ENCODE results near the gene ZNF587. TPM values are rescaled to one million over a fixed set of nuclear protein-coding genes. Genes with fewer than 3 reads are reported as not detected.

Gene ZNF587
- total and polyA plus RNA-seq, 2 of the 8 experiments (the other 6 are each of a cell fraction or from before 2014, with no cell fraction given) = 18.1 to 42.1 TPM

DNA sequence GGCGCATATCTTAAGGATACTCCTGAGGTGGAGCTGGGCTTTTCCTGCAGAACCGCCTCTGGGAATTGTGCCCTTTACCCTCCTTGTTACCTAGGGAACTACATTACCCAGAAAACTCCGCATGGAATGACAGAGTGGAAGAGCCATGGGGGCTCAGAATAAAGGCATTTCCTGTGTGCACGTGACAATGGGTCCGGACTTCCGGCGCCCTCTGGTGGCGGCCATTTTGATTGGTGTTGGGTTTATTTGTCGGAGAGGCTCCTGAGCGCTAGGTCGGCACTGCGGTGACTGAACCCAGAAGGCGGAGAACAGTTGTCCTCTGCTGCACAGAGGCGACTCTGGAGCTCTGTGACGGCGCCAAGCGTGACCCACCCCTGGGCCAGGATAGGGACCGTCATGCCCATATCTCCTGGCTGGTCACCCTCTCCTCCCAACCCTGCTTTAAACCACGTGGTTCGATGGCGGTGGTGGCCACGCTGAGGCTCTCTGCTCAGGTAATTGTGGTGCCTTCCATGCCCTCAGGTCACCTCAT, 19.5 kb upstream of the ZNF587 start, which contains the start of gene ZNF587B (continued):
- TF ChIP-seq RNF2 (IDR thresholded peaks at IDR 0.05; ENCODE audit: borderline replicate concordance, low read depth, low read length, missing control alignments, poor library complexity, severe bottlenecking) = no peak
- TF ChIP-seq TBP (IDR thresholded peaks at IDR 0.05; ENCODE audit: low read depth, low read length) = peak; percentile 83; the same call in 1 of the 2 replicates
- TF ChIP-seq ZNF274 (IDR thresholded peaks at IDR 0.05; ENCODE audit: borderline replicate concordance, extremely low read depth, low read length) = no peak
- no peak for TF ChIP-seq SP1 (IDR thresholded peaks at IDR 0.05; ENCODE audit: low read depth, low read length)
- TF ChIP-seq TAF1 (IDR thresholded peaks at IDR 0.05; ENCODE audit: low read depth, low read length) = peak; percentile 95
- TF ChIP-seq HDAC6 (IDR thresholded peaks at IDR 0.05; ENCODE audit: low read depth, low read length) = no peak
- peak; percentile 77; the same call in 1 of the 2 replicates for TF ChIP-seq PHF8 (conservative IDR thresholded peaks at IDR 0.05; ENCODE audit: low read depth, low read length)
- no peak for TF ChIP-seq NANOG (IDR thresholded peaks at IDR 0.05; ENCODE audit: insufficient read depth, low read depth, low read length, poor library complexity, severe bottlenecking)
- no peak for TF ChIP-seq ASH2L (IDR thresholded peaks at IDR 0.05; ENCODE audit: low read length)
- TF ChIP-seq, protein P1, sequence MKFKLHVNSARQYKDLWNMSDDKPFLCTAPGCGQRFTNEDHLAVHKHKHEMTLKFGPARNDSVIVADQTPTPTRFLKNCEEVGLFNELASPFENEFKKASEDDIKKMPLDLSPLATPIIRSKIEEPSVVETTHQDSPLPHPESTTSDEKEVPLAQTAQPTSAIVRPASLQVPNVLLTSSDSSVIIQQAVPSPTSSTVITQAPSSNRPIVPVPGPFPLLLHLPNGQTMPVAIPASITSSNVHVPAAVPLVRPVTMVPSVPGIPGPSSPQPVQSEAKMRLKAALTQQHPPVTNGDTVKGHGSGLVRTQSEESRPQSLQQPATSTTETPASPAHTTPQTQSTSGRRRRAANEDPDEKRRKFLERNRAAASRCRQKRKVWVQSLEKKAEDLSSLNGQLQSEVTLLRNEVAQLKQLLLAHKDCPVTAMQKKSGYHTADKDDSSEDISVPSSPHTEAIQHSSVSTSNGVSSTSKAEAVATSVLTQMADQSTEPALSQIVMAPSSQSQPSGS (IDR thresholded peaks at IDR 0.05; ENCODE audit: low read length) = peak; percentile 85; the same call in 1 of the 2 replicates
- TF ChIP-seq YY1 (IDR thresholded peaks at IDR 0.05; ENCODE audit: low read depth, low read length) = peak; percentile 98
- TF ChIP-seq EP300 (IDR thresholded peaks at IDR 0.05; ENCODE audit: borderline replicate concordance in 1 of 2, low read depth in 2 of 2, low read length in 2 of 2) = no peak
- peak in 1 of 2 experiments; percentile 90; a peak in 2 of 4 replicates for TF ChIP-seq SIN3A (conservative IDR thresholded peaks at IDR 0.05 in 1 of 2, IDR thresholded peaks at IDR 0.05 in 1 of 2; ENCODE audit: low read depth in 1 of 2, low read length in 2 of 2)
- no peak for TF ChIP-seq BCL11A (IDR thresholded peaks at IDR 0.05; ENCODE audit: low read depth in 2 of 2, low read length in 2 of 2)
- TF ChIP-seq, protein P2, sequence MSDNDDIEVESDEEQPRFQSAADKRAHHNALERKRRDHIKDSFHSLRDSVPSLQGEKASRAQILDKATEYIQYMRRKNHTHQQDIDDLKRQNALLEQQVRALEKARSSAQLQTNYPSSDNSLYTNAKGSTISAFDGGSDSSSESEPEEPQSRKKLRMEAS (IDR thresholded peaks at IDR 0.05) = peak; percentile 93
- TF ChIP-seq, protein P3, sequence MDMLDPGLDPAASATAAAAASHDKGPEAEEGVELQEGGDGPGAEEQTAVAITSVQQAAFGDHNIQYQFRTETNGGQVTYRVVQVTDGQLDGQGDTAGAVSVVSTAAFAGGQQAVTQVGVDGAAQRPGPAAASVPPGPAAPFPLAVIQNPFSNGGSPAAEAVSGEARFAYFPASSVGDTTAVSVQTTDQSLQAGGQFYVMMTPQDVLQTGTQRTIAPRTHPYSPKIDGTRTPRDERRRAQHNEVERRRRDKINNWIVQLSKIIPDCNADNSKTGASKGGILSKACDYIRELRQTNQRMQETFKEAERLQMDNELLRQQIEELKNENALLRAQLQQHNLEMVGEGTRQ (IDR thresholded peaks at IDR 0.05; ENCODE audit: low read length) = peak; percentile 87
- TF ChIP-seq SAP30 (IDR thresholded peaks at IDR 0.05; ENCODE audit: insufficient read depth, insufficient replicate concordance, low read length) = peak; percentile 85
- TF ChIP-seq POLR2A (IDR thresholded peaks at IDR 0.05; ENCODE audit: control extremely low read depth in 1 of 2, low read depth in 2 of 2, low read length in 2 of 2) = peak; percentile 68 to 95
- TF ChIP-seq HDAC2 (IDR thresholded peaks at IDR 0.05; ENCODE audit: borderline replicate concordance in 1 of 2, low read depth in 2 of 2, low read length in 2 of 2) = peak in 1 of 2 experiments; percentile 32; a peak in 1 of 4 replicates
- no peak for TF ChIP-seq CHD2 (IDR thresholded peaks at IDR 0.05; ENCODE audit: low read length)

Data from H1 (cell line).